Fibroblast of the aortic adventitia (primary cell): ENCODE data around the gene AGBL3. TPM values are rescaled to one million over a fixed set of nuclear protein-coding genes. Genes with fewer than 3 reads are reported as not detected.

Source experiments
- DNase-seq: peaks from one replicate; pipeline ENCODE4 v3.0.0-alpha.2; 2010; ENCODE audit warnings: low read depth
- H3K4me3 ChIP-seq: 2 replicates; pipeline ENCODE4 v1.5.1; 2011; ENCODE audit warnings: low read depth, mild to moderate bottlenecking, control low read depth, low read length, moderate library complexity
- CTCF ChIP-seq: IDR thresholded peaks from 2 replicates; pipeline ENCODE4 v1.5.1; 2011; ENCODE audit warnings: mild to moderate bottlenecking, low read length, control low read depth, inconsistent platforms; ENCODE audit not compliant: insufficient read depth
- total RNA-seq: library from RNA; depleted of rRNA; stranded (reverse); fragments of >200 nt; gene quantifications from 2 replicates; pipeline ENCODE4 v1.2.3, GENCODE V29; 2012; ENCODE audit warnings: low replicate concordance

AGBL3 gene
- total RNA-seq, 1 donor, result 2.9 TPM

GRCh38 chr7:135151132-135151531 is 164.8 kb downstream of the AGBL3 start:
- H3K4me3 ChIP-seq, result no peak overlapping the region
- TF ChIP-seq CTCF, result no peak
- no peak for DNase-seq

GRCh38 chr7:135151533-135151932 is 165.2 kb downstream of the AGBL3 start:
- DNase-seq, result no peak
- H3K4me3 ChIP-seq, result no peak overlapping the region
- no peak for TF ChIP-seq CTCF

- DNase-seq, result no peak
- TF ChIP-seq CTCF, result no peak
- no peak overlapping the region for H3K4me3 ChIP-seq
These were observed 166.1 kb downstream of the AGBL3 start for GRCh38 chr7:135152442-135152841.

GRCh38 chr7:135154734-135155133 is 168.4 kb downstream of the AGBL3 start:
- no peak for TF ChIP-seq CTCF
- no peak for DNase-seq
- no peak overlapping the region for H3K4me3 ChIP-seq

- H3K4me3 ChIP-seq, result no peak overlapping the region
- no peak for TF ChIP-seq CTCF
- no peak for DNase-seq
These were observed 170.0 kb downstream of the AGBL3 start for GRCh38 chr7:135156290-135156689.

- no peak for DNase-seq
- no peak overlapping the region for H3K4me3 ChIP-seq
- no peak for TF ChIP-seq CTCF
These were observed 171.9 kb downstream of the AGBL3 start for GRCh38 chr7:135158141-135158655.

GRCh38 chr7:135158874-135159273 is 172.6 kb downstream of the AGBL3 start:
- no peak for DNase-seq
- no peak overlapping the region for H3K4me3 ChIP-seq
- TF ChIP-seq CTCF, result no peak
